Measurements from ENCODE around the gene GJC2.

The GJC2 gene

DNA sequence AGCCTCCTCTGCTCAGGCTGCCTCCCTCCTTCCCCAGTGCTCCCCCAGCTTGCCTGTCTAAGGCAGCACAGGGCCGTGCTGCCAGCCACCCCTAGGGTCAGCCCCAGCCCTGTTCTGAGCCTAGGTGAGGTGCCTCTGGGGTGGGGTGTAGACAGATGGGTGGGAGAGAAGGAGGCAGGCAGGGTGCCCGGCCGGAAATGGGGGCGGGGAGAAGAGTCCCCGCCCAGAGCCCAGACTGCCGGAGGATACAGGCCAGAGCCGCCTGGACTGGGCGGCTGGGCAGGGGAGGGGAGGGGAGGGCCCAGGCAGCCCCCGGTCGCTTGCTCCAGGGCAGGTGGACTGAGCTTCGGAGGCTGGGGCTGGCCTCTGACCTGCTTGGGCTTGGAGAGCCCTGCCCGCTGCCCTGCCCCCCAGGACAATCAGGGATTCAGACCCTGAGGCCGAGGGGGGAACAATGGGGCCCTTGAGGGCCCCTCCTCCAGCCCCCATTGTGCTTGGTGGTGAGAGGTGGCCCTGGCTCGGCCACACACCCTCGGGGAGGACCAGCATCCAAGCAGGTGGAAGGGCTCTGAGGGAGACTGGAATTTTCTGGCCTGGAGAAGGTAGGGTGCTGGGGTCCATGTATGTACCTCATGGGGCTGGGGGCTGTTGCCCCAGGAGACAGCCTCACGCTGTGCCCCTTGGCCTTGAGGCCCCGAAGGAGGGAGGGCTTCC is at the start of gene GJC2:
Gene GJC2 (plus strand): TSS at position 525 of the 714 bp plus-strand sequence. CDS start 7,829 bp downstream, outside the sequence.
- Mint-ChIP-seq H3K4me3 (no peak within 1 kb of the TSS), H3K27ac (peak within 1 kb of the TSS; percentile 63), H3K36me3 (no peaks in the 10 kb centered on the region), H3K4me1 (peaks cover 15% of the 10 kb centered on the region), H3K9me3 (no peaks in the 10 kb centered on the region)
- no peak for ATAC-seq
- no peak for DNase-seq (ENCODE audit: low spot score in 2 of 2)

GRCh38 chr1:228100822-228101613 is 48.7 kb upstream of the GJC2 start:
- peak overlapping the region; percentile 90 for H3K27ac Mint-ChIP-seq
- peaks cover 59% of the 10 kb centered on the region for H3K4me1 Mint-ChIP-seq
- no peak for DNase-seq (ENCODE audit: low spot score in 2 of 2)
- peak overlapping the region; percentile 89 for H3K4me3 Mint-ChIP-seq
- H3K36me3 Mint-ChIP-seq: peaks cover 75% of the 10 kb centered on the region
- no peak for ATAC-seq
- H3K9me3 Mint-ChIP-seq: no peaks in the 10 kb centered on the region

DNA sequence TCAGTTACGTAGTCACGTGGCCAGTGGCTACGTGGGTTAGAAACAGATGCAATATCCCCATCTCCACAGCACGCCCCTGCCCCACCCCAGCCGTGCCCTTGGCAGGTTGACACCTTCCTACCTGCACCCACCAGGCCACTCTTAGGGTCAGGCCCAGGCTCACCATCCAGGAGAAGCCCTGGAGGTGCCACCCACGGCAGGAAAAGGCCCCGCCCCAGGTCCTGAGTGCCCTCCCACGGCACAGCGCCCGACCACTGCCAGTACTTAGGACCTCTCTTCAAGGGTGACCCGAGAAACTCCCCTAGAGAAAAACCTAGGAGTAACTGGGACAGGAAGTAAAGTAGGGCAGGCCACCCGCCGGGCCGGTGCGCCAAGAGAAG is 48.1 kb upstream of the GJC2 start:
- ATAC-seq (no peak), DNase-seq (ENCODE audit: low spot score in 2 of 2) (no peak)
- Mint-ChIP-seq H3K4me3 (peak overlapping the region; percentile 89), H3K4me1 (peaks cover 61% of the 10 kb centered on the region), H3K27ac (peak overlapping the region; percentile 90), H3K36me3 (peaks cover 77% of the 10 kb centered on the region), H3K9me3 (no peaks in the 10 kb centered on the region)

GRCh38 chr1:228101994-228102790 is 47.5 kb upstream of the GJC2 start:
- Mint-ChIP-seq H3K4me1 (peaks cover 59% of the 10 kb centered on the region), H3K27ac (peak overlapping the region; percentile 90), H3K9me3 (no peaks in the 10 kb centered on the region), H3K4me3 (peak overlapping the region; percentile 89), H3K36me3 (peaks cover 77% of the 10 kb centered on the region)
- ATAC-seq (peak; percentile 55), DNase-seq (ENCODE audit: low spot score in 2 of 2) (peak in 1 of 2 donors; percentile 77)

DNA sequence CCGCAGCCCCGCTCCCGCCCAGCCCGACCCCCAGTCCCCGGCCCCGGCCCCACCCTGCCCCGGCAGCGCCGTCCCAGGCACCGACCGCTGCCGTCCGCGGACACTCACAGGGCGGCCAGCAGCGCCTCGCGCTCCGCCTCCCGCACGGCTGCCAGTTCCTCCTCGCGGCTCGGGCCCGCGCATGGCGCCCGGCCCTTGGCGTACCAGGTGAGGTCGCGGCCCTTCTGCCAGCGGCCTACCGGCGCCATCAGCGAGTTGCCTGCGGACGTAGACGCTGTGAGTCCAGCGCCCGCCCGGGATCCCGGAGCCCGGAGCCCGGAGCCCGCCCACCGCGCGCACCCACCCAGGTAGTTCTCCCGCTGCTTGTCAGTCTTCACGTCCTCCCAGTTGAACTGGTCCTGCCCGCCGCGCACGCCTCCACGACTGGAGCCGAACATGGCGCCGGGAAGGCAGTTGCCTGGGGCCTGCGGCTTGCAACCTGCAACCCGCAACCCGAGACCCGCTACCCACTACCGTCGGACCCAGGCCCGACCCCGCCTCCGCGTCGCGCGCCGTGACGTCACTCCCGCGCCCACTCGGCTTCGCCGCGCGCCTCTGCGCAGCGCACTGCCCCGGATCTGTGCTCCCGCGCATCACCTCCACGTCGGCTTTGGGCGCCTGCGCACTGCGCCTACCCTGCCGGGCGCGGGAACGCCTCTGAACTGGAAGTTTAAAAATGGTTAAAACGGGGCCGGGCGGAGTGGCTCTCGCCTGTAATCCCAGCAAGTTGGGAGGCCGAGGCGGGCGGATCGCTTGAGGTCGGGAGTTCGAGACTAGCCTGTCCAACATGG is 46.7 kb upstream of the GJC2 start, which contains the start of gene C1orf35:
Gene C1orf35 (minus strand): TSS at position 535 of the 830 bp plus-strand sequence. CDS start 98 bp downstream, at position 437.
- Mint-ChIP-seq H3K9me3 (no peaks in the 10 kb centered on the region), H3K4me1 (peaks cover 57% of the 10 kb centered on the region), H3K27ac (peak within 1 kb of the TSS; percentile 90), H3K36me3 (peaks cover 74% of the 10 kb centered on the region), H3K4me3 (peak within 1 kb of the TSS; percentile 89)
- ATAC-seq (peak; percentile 87), DNase-seq (ENCODE audit: low spot score in 2 of 2) (peak; percentile 93 to 98)

DNA sequence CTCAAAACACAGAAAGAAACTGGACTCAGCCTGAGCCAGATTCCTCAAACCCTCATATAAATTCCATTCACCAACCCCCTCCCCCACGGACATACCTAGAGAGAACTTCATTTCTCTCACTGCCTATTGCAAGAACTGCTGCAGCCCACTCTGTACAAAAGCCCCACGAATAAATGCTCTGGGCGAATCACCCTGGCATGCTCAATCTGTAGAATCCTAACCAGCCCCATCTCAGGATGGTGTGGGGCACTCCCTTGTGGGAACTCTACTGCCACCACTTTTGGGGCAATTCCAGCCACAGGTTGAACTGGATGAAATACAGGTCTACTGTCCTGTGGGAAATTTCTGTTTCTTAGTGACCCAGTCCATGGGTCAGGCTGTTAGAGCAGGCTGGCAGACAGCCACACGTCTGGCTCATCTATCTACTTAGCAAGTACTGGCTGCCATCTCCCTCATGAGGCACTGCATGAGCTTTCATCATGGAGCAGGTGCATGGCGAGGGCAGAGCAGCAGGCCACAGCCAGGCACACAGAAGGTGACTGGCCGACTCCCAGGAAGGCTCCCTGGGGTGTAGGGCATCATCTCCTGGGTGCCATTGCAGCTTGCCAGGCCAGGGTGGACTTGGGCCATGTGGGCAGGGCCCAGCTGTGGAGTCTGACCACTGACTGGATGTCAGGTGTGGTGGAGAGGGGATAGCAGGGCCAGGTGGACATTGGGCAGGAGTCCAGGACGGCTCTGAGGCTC is 45.0 kb upstream of the GJC2 start:
- Mint-ChIP-seq H3K9me3 (no peaks in the 10 kb centered on the region), H3K27ac (peak overlapping the region; percentile 90), H3K4me1 (peaks cover 62% of the 10 kb centered on the region), H3K36me3 (peaks cover 66% of the 10 kb centered on the region), H3K4me3 (peak overlapping the region; percentile 89)
- DNase-seq (ENCODE audit: low spot score in 2 of 2): no peak
- no peak for ATAC-seq

DNA sequence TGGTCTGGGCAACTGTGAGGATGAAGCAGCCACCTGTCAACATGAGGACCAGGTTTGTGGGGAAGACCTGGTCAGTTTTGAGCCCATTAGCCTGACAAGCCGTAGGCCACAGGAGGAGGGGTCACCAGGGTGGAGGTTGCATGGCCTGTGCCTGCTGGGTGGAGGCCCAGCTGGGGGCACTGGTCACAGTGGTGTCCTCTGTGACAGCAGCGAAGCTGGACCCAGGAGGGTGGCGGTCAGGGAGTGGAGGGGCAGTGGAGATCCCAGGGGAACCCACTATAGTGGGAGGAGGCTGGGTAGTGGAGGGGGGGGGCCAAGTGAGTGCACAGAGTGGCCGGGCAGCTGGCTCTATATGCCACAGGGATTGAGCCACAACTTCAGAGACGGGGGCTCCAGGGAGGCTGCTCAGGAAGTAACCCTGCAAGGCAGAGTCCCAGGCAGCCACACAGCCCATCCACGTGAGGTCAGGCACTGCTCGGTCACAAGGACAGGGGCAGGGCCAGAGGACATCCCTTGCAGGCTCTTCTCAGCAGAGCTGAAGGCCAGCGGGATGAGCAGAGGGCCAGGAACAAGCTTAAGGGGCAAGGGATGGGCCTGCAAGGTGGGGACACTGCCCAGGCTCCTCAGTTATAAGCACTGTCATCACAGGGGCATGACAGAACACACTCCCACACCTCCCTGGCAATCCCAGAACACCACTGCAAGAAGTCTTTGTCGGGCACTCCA is 44.3 kb upstream of the GJC2 start:
- H3K27ac Mint-ChIP-seq: no peak overlapping the region
- H3K36me3 Mint-ChIP-seq: peaks cover 60% of the 10 kb centered on the region
- DNase-seq (ENCODE audit: low spot score in 2 of 2) (no peak), ATAC-seq (no peak)
- H3K9me3 Mint-ChIP-seq: no peaks in the 10 kb centered on the region
- H3K4me3 Mint-ChIP-seq: no peak overlapping the region
- peaks cover 63% of the 10 kb centered on the region for H3K4me1 Mint-ChIP-seq

- Mint-ChIP-seq H3K9me3 (no peaks in the 10 kb centered on the region), H3K4me3 (no peak overlapping the region), H3K4me1 (peaks cover 61% of the 10 kb centered on the region), H3K36me3 (peaks cover 53% of the 10 kb centered on the region), H3K27ac (no peak overlapping the region)
- DNase-seq (ENCODE audit: low spot score in 2 of 2): no peak
- ATAC-seq: no peak
Observed at GRCh38 chr1:228105996-228106799, 43.5 kb upstream of the GJC2 start.

DNA sequence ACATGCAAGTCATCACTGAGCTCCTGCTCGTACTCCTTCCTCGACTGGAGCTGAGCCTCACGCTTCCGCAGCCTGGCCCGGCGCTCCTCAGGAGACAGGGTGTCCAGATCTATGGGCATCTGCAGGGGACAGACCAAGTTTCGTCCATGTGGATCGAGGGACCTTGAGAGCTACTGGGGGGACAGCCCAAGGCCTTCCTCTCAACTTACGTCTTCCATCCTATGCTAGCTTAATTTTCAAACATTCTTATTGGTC is 43.0 kb upstream of the GJC2 start:
- H3K9me3 Mint-ChIP-seq: no peaks in the 10 kb centered on the region
- ATAC-seq: no peak

GRCh38 chr1:228107636-228108035 is 42.1 kb upstream of the GJC2 start:
- no peak for ATAC-seq
- Mint-ChIP-seq H3K9me3 (no peaks in the 10 kb centered on the region), H3K27ac (no peak overlapping the region), H3K4me3 (peak overlapping the region; percentile 91), H3K36me3 (peaks cover 46% of the 10 kb centered on the region), H3K4me1 (peaks cover 54% of the 10 kb centered on the region)
- no peak for DNase-seq (ENCODE audit: low spot score in 2 of 2)

More for the DNA sequence above, 43.0 kb upstream of the GJC2 start:
- Mint-ChIP-seq H3K4me1 (peaks cover 56% of the 10 kb centered on the region), H3K36me3 (peaks cover 47% of the 10 kb centered on the region), H3K27ac (no peak overlapping the region), H3K4me3 (no peak overlapping the region)
- no peak for DNase-seq (ENCODE audit: low spot score in 2 of 2)

DNA sequence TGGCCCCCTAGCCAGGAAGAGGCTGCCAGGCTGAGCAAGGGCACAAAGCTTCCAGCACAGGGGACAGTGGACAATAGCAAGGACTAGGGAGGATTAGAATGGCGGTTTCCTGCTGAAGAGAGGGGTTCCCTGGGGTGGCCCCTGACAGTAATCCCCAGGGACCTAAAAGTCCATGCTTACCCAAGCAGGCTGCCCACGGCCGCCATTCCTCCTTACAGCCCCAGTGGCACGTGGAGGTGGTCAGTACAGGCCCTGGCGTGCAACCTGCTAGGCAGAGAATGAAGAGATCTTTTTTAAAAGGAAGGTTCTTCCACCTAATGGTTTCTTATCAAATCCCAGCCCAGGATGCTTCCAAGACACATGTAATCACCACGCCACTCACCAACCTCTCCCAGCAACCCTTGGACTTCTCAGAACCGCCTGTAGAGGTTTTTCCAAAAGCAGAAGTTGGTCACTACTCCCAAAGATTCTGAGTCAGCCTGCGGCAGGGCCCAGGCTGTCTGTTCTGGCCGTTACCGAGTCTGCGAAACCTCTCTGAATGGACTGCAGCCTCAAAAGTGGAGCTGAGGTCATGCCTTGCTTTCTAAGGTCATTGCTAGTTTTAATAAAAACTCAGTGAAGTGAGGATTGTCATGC is 41.6 kb upstream of the GJC2 start:
- Mint-ChIP-seq H3K27ac (peak overlapping the region; percentile 94), H3K36me3 (peaks cover 43% of the 10 kb centered on the region), H3K4me3 (peak overlapping the region; percentile 91), H3K9me3 (no peaks in the 10 kb centered on the region), H3K4me1 (peaks cover 54% of the 10 kb centered on the region)
- ATAC-seq: no peak
- DNase-seq (ENCODE audit: low spot score in 2 of 2): no peak

DNA sequence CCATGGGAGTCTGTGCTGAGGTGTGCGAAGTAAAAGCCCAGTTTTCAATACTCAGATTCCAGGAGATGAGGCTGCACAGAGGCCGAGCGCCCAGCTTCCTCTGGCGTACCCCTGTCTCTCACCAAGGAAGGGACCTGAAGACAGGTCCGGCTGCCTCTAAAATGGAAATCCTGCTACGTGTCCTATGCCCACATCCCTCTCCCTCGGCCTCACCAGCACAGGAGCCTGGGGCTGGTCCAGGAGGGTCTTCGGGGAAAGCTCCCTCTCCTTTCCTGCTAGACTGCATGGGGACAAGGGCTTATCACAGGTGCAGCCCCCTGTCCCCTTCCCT is 41.0 kb upstream of the GJC2 start:
- no peak for ATAC-seq
- no peak for DNase-seq (ENCODE audit: low spot score in 2 of 2)
- Mint-ChIP-seq H3K27ac (peak overlapping the region; percentile 94), H3K4me3 (peak overlapping the region; percentile 91), H3K4me1 (peaks cover 48% of the 10 kb centered on the region), H3K36me3 (peaks cover 38% of the 10 kb centered on the region), H3K9me3 (no peaks in the 10 kb centered on the region)
